HCT116 (cell line): ENCODE results near the gene MALRD1. TPM values are rescaled to one million over a fixed set of nuclear protein-coding genes. Genes with fewer than 3 reads are reported as not detected.

ENCODE experiments used
- ATAC-seq: fragments of 200-7000 bp; cut with Tn5 transposase; 2 replicates; pipeline ENCODE4 v1.9.1; 2020; ENCODE audit warnings: mild to moderate bottlenecking, moderate library complexity
- BruUV-seq: library from RNA; stranded (reverse); fragments of 400-500 nt; replicated peaks from 2 replicates; lab custom pipeline; 2021; lab: Mats Ljungman, UMichigan
- CTCF ChIA-PET: fragments of 300-600 bp; sonication (Branson Sonifier 250); formaldehyde crosslinking; loops from one replicate; lab custom pipeline; 2021; ENCODE audit warnings: antibody characterized with exemption; lab: Charles Lee
- POLR2A ChIA-PET: fragments of 300-600, 350-600 bp; sonication (Branson Sonifier 250); formaldehyde crosslinking; loops from one replicate; lab custom pipeline; 2021; ENCODE audit warnings: antibody characterized with exemption; lab: Charles Lee
- RAD21 ChIA-PET, 2 experiments: fragments of 300-600 bp; sonication (Branson Sonifier 250); formaldehyde crosslinking; loops; one replicate each; lab custom pipeline; 2023; ENCODE audit warnings: low total read pairs in 2 of 2; ENCODE audit not compliant: uncharacterized antibody in 2 of 2, unreplicated experiment in 2 of 2, low non-redundant PET in 1 of 2; lab: Charles Lee
- DNase-seq: peaks from one replicate; pipeline ENCODE4 v3.0.0-alpha.2; 2010; ENCODE audit warnings: low read depth, low spot score
- H2AFZ ChIP-seq: fragments of 200-600 bp; shearing (Covaris generic), sonication (generic); 2 replicates; pipeline ENCODE4 v1.6.1; 2017; ENCODE audit warnings: low read depth, mixed run types, mixed read lengths, antibody characterized with exemption, low read length; ENCODE audit not compliant: poor library complexity, severe bottlenecking
- H3K27ac ChIP-seq: 2 replicates; pipeline ENCODE4 v1.5.1; 2012; ENCODE audit warnings: low read depth, low read length
- H3K27me3 ChIP-seq: fragments of 200-600 bp; sonication (generic); 2 replicates; pipeline ENCODE4 v1.6.1; 2016; ENCODE audit warnings: mixed run types, low read length, mixed read lengths; ENCODE audit not compliant: insufficient read depth
- H3K36me3 ChIP-seq, 2 experiments: fragments of 200-500 bp in 1 of 2; fragments of 200-600 bp in 1 of 2; sonication (Bioruptor generic) in 1 of 2; sonication (generic) in 1 of 2; 2 replicates each; pipeline versions ENCODE4 v1.5.1 to v1.6.1; 2014 to 2016; ENCODE audit warnings: low read length in 2 of 2, inconsistent platforms in 1 of 2, mixed read lengths in 1 of 2, mixed run types in 1 of 2; ENCODE audit not compliant: insufficient read depth in 2 of 2, control insufficient read depth in 1 of 2
- H3K4me1 ChIP-seq, 2 experiments: fragments of 200-600 bp in 1 of 2; sonication (generic) in 1 of 2; 2 replicates each; pipeline versions ENCODE4 v1.5.1 to v1.6.1; 2012 to 2017; ENCODE audit warnings: low read length in 2 of 2, inconsistent platforms in 1 of 2, mild to moderate bottlenecking in 1 of 2, mixed read lengths in 1 of 2, mixed run types in 1 of 2, moderate library complexity in 1 of 2; ENCODE audit not compliant: insufficient read depth in 2 of 2, control insufficient read depth in 1 of 2
- H3K4me2 ChIP-seq: fragments of 200-600 bp; sonication (generic); 2 replicates; pipeline ENCODE4 v1.6.1; 2017; ENCODE audit warnings: mixed run types, low read length, mixed read lengths
- H3K4me3 ChIP-seq, 2 experiments: fragments of 200-600 bp in 1 of 2; sonication (generic) in 1 of 2; replicated peaks in 1 of 2; 2 replicates each; pipeline ENCODE4 v1.5.1; 2011 to 2016; ENCODE audit warnings: low read length in 2 of 2, control low read depth in 1 of 2, low read depth in 1 of 2, mild to moderate bottlenecking in 1 of 2, mixed read lengths in 1 of 2, mixed run types in 1 of 2
- H3K79me2 ChIP-seq: fragments of 200-600 bp; sonication (generic); 2 replicates; pipeline ENCODE4 v1.6.1; 2017; ENCODE audit warnings: mild to moderate bottlenecking, mixed run types, low read length, moderate library complexity, mixed read lengths; ENCODE audit not compliant: insufficient read depth
- H3K9ac ChIP-seq: fragments of 200-600 bp; sonication (generic); 2 replicates; pipeline ENCODE4 v1.6.1; 2016; ENCODE audit warnings: low read length, mixed read lengths
- H3K9me2 ChIP-seq: fragments of 200-600 bp; sonication (generic), shearing (Covaris generic); 2 replicates; pipeline ENCODE4 v1.6.1; 2017; ENCODE audit warnings: mixed run types, mild to moderate bottlenecking, moderate library complexity; ENCODE audit not compliant: insufficient read depth
- H3K9me3 ChIP-seq, 2 experiments: fragments of 200-500 bp in 1 of 2; fragments of 200-600 bp in 1 of 2; sonication (Bioruptor generic) in 1 of 2; sonication (generic) in 1 of 2; 2 replicates each; pipeline ENCODE4 v1.6.1; 2014 to 2017; ENCODE audit warnings: low read length in 2 of 2, mixed read lengths in 2 of 2, inconsistent platforms in 1 of 2, low read depth in 1 of 2, mild to moderate bottlenecking in 1 of 2, mixed run types in 1 of 2, moderate library complexity in 1 of 2; ENCODE audit not compliant: control insufficient read depth in 1 of 2, insufficient read depth in 1 of 2
- H4K20me1 ChIP-seq: fragments of 200-600 bp; sonication (generic), shearing (Covaris generic); 2 replicates; pipeline ENCODE4 v1.6.1; 2017; ENCODE audit warnings: mixed run types, mild to moderate bottlenecking, moderate library complexity; ENCODE audit not compliant: insufficient read depth
- CBX3 ChIP-seq: IDR thresholded peaks from 2 replicates; pipeline ENCODE4 v1.6.1; 2012; ENCODE audit warnings: low read depth
- CEBPB ChIP-seq: IDR thresholded peaks from 2 replicates; pipeline ENCODE4 v1.6.1; 2012; ENCODE audit warnings: low read depth
- EZH2 ChIP-seq: fragments of 200-600 bp; sonication (generic); IDR thresholded peaks from 2 replicates; pipeline ENCODE4 v1.6.1; 2017; ENCODE audit warnings: antibody characterized with exemption, mixed run types
- EZH2phosphoT487 ChIP-seq: fragments of 200-600 bp; IDR thresholded peaks from 2 replicates; pipeline ENCODE4 v1.6.1; 2018; ENCODE audit warnings: antibody characterized with exemption, borderline replicate concordance
- JUND ChIP-seq: IDR thresholded peaks from 2 replicates; pipeline ENCODE4 v1.6.1; 2012
- RAD21 ChIP-seq: IDR thresholded peaks from 2 replicates; pipeline ENCODE4 v1.6.1; 2012; ENCODE audit warnings: low read depth, mild to moderate bottlenecking
- SIN3A ChIP-seq: IDR thresholded peaks from 2 replicates; pipeline ENCODE4 v1.6.1; 2012; ENCODE audit warnings: low read depth
- SRF ChIP-seq: IDR thresholded peaks from 2 replicates; pipeline ENCODE4 v1.6.1; 2012; ENCODE audit warnings: low read depth
- TCF7L2 ChIP-seq: IDR thresholded peaks from 2 replicates; pipeline ENCODE4 v1.7.0; 2011; ENCODE audit warnings: borderline replicate concordance, inconsistent platforms; ENCODE audit not compliant: insufficient read depth, insufficient read length; ENCODE audit errors: extremely low read depth
- YY1 ChIP-seq: IDR thresholded peaks from 2 replicates; pipeline ENCODE4 v1.6.1; 2011; ENCODE audit warnings: low read length, low read depth, moderate library complexity, mild to moderate bottlenecking; ENCODE audit not compliant: insufficient replicate concordance; ENCODE audit errors: extremely low read depth
- ZFX ChIP-seq: fragments of 450-650 bp; IDR thresholded peaks from 2 replicates; pipeline ENCODE4 v1.6.1; 2017
- ZNF274 ChIP-seq: fragments of 200-500 bp; sonication (Bioruptor generic); IDR thresholded peaks from 2 replicates; pipeline ENCODE4 v1.6.1; 2014; ENCODE audit warnings: mild to moderate bottlenecking, low read depth, low read length, inconsistent platforms
- intact Hi-C: fragments of 100-400 bp; cut with micrococcal nuclease; formaldehyde crosslinking; loops from 2 replicates; pipeline ENCODE4 v1.10.0; 2022
- total RNA-seq: library from RNA; stranded (reverse); gene quantifications from one replicate; pipeline ENCODE4 v1.2.1, GENCODE V29; 2021; ENCODE audit not compliant: unreplicated experiment
- TF ChIP-seq, protein P1 (sequence below): IDR thresholded peaks from 2 replicates; pipeline ENCODE4 v1.6.1; 2012
- TF ChIP-seq, protein P2 (sequence below): IDR thresholded peaks from 2 replicates; pipeline ENCODE4 v1.6.1; 2012

The MALRD1 gene
- total RNA-seq, 1 experiment from 2014 or later = not detected

DNA sequence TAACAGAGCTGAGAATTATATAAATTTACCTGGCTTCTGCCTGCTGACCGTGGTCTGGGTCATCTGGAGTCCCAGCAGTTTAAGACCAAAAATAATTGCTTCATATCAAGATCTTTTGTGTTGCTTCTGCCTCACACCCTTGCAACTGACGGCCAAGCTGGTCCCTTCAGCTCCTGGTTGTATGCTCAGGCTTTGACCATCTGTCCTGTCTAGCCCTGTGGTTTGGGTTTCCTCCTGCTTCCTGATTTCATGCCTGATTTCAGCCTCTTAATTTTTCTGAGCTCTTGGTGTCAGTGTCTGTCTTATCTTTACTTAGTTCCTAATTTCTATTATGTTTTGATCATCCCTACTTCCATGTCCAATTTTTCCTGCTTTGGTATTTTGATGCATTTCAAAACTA lies 679.8 kb downstream of the MALRD1 start (continued):
- TF ChIP-seq, protein P1, sequence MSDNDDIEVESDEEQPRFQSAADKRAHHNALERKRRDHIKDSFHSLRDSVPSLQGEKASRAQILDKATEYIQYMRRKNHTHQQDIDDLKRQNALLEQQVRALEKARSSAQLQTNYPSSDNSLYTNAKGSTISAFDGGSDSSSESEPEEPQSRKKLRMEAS = no peak
- TF ChIP-seq SIN3A = no peak

DNA sequence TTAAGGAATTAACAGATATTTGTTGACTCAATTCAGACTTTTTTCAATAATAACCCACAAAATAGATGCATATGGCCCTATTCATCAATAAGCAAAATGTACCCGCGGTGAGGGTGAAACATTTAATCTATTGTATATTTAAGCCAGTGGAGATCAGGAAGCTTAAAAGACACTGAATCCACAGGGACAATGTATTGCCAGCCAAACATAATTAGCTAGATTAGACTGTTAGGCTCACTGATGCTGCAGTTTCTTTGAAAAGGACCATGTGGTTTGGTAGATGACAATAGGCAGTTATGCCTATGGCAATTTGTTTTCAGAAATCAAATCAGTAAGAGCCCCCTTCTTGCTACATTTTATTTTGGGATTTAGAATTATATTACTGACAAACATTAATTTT lies 680.4 kb downstream of the MALRD1 start:
- H4K20me1 ChIP-seq = no peaks in the 10 kb centered on the region
- BruUV-seq = no TSS peak

More for the DNA sequence above, 680.4 kb downstream of the MALRD1 start:
- TF ChIP-seq EZH2 (no peak), YY1 (no peak), CEBPB (no peak), RAD21 (no peak), ZFX (no peak), JUND (no peak), TCF7L2 (no peak), CBX3 (no peak), ZNF274 (no peak), SRF (no peak), EZH2phosphoT487 (no peak)
- TF ChIP-seq, protein P2, sequence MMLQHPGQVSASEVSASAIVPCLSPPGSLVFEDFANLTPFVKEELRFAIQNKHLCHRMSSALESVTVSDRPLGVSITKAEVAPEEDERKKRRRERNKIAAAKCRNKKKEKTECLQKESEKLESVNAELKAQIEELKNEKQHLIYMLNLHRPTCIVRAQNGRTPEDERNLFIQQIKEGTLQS = no peak
- Histone ChIP-seq H3K9me2 (no peaks in the 10 kb centered on the region), H3K27ac (no peak overlapping the region), H3K79me2 (no peaks in the 10 kb centered on the region), H3K9ac (no peak overlapping the region), H2AFZ (no peak overlapping the region), H3K4me3 (no peak overlapping the region), H3K27me3 (no peaks in the 10 kb centered on the region), H3K36me3 (no peaks in the 10 kb centered on the region), H3K9me3 (peaks cover 0 to 10% of the 10 kb centered on the region in 2 experiments; a peak in 2 of 4 replicates), H3K4me2 (no peak overlapping the region), H3K4me1 (no peaks in the 10 kb centered on the region)
- intact Hi-C loops = no loop called here
- ATAC-seq (no peak), DNase-seq (no peak)
- ChIA-PET RAD21 (no interaction called here), POLR2A (no interaction called here), CTCF (no interaction called here)
